ENCODE measurements around the gene NUMA1. TPM values are rescaled to one million over a fixed set of nuclear protein-coding genes. Genes with fewer than 3 reads are reported as not detected.

Gene NUMA1
- polyA plus RNA-seq, 3 donors = 4.1 to 91.2 (median 12.4) TPM

GRCh38 chr11:72061739-72062396, 18.5 kb downstream of the NUMA1 start:
- H2AFZ ChIP-seq (ENCODE audit: insufficient read depth, low read depth, low read length, poor library complexity, severe bottlenecking) = no peak overlapping the region
- no peaks in the 10 kb centered on the region for H3K9me3 ChIP-seq (replicated peaks in 1 of 2; ENCODE audit: control insufficient read depth in 1 of 2, insufficient read depth in 1 of 2, low read length in 2 of 2)
- no peak overlapping the region for H3K4me3 ChIP-seq (replicated peaks in 1 of 3; ENCODE audit: low read depth in 2 of 3, low read length in 3 of 3)
- H3K27ac ChIP-seq (ENCODE audit: low read depth in 1 of 2, low read length in 2 of 2) = peak overlapping the region; percentile 12 to 60
- no peak overlapping the region for H3K4me2 ChIP-seq (replicated peaks; ENCODE audit: extremely low read depth, low read length, poor library complexity, severe bottlenecking)
- H4K20me1 ChIP-seq (ENCODE audit: insufficient read depth, low read length) = peaks cover 4% of the 10 kb centered on the region
- peaks cover 0 to 1% (median 0%) of the 10 kb centered on the region in 3 donors for H3K27me3 Mint-ChIP-seq (ENCODE audit: low read depth in 3 of 3)
- H3K4me1 ChIP-seq (ENCODE audit: control insufficient read depth in 1 of 2, insufficient read depth in 2 of 2, low read length in 2 of 2) = peaks cover 11 to 15% of the 10 kb centered on the region in 2 donors
- peak; percentile 34 to 56 (median 42) for DNase-seq
- no peaks in the 10 kb centered on the region for H3K27me3 ChIP-seq (ENCODE audit: control insufficient read depth in 2 of 2, insufficient read depth in 2 of 2, low read length in 2 of 2)
- H3K36me3 ChIP-seq (replicated peaks in 1 of 2; ENCODE audit: control insufficient read depth in 1 of 2, insufficient read depth in 2 of 2, low read length in 2 of 2) = peaks cover 16 to 69% of the 10 kb centered on the region in 2 donors
- peak overlapping the region in 1 of 2 donors; percentile 49 for H3K4me3 Mint-ChIP-seq
- peaks cover 29 to 60% of the 10 kb centered on the region in 2 donors for H3K36me3 Mint-ChIP-seq
- H3K27ac Mint-ChIP-seq = peak overlapping the region; percentile 30 to 92 (median 87)
- intact Hi-C loops (cut with micrococcal nuclease) = no loop called here
- H3K4me1 Mint-ChIP-seq = peaks cover 15% of the 10 kb centered on the region
- 80% methylated on average over 2 of the region's 5 CpGs for WGBS (ENCODE audit: insufficient coverage)
- H3K79me2 ChIP-seq (ENCODE audit: insufficient read depth, low read length) = peaks cover 96% of the 10 kb centered on the region
- no peak overlapping the region for H3K9ac ChIP-seq (ENCODE audit: insufficient read depth, low read length, poor library complexity, severe bottlenecking)
- no peak for TF ChIP-seq CTCF (IDR thresholded peaks at IDR 0.05)
- no peaks in the 10 kb centered on the region for H3K9me3 Mint-ChIP-seq

GRCh38 chr11:72058416-72059034, 21.8 kb downstream of the NUMA1 start:
- Mint-ChIP-seq H3K27ac (peak overlapping the region in 3 of 7 donors; percentile 16 to 65 (median 24)), H3K36me3 (peaks cover 34 to 73% of the 10 kb centered on the region in 2 donors), H3K9me3 (no peaks in the 10 kb centered on the region), H3K4me3 (no peak overlapping the region), H3K4me1 (peaks cover 8% of the 10 kb centered on the region), H3K27me3 (ENCODE audit: low read depth in 3 of 3) (peaks cover 0 to 1% (median 0%) of the 10 kb centered on the region in 3 donors)
- no peak overlapping the region for H3K4me3 ChIP-seq (replicated peaks in 1 of 3; ENCODE audit: low read depth in 2 of 3, low read length in 3 of 3)
- no peak overlapping the region for H3K4me2 ChIP-seq (replicated peaks; ENCODE audit: extremely low read depth, low read length, poor library complexity, severe bottlenecking)
- no peak for DNase-seq
- no peak overlapping the region for H2AFZ ChIP-seq (ENCODE audit: insufficient read depth, low read depth, low read length, poor library complexity, severe bottlenecking)
- H3K9ac ChIP-seq (ENCODE audit: insufficient read depth, low read length, poor library complexity, severe bottlenecking) = no peak overlapping the region
- intact Hi-C loops (cut with micrococcal nuclease) = no loop called here
- peaks cover 4% of the 10 kb centered on the region for H4K20me1 ChIP-seq (ENCODE audit: insufficient read depth, low read length)
- peaks cover 97% of the 10 kb centered on the region for H3K79me2 ChIP-seq (ENCODE audit: insufficient read depth, low read length)
- no peaks in the 10 kb centered on the region for H3K9me3 ChIP-seq (replicated peaks in 1 of 2; ENCODE audit: control insufficient read depth in 1 of 2, insufficient read depth in 1 of 2, low read length in 2 of 2)
- no peaks in the 10 kb centered on the region for H3K27me3 ChIP-seq (ENCODE audit: control insufficient read depth in 2 of 2, insufficient read depth in 2 of 2, low read length in 2 of 2)
- WGBS (ENCODE audit: insufficient coverage) = no CpG with 5 or more reads among the region's 3 CpGs
- H3K27ac ChIP-seq (ENCODE audit: low read depth in 1 of 2, low read length in 2 of 2) = peak overlapping the region in 1 of 2 donors; percentile 57
- H3K36me3 ChIP-seq (replicated peaks in 1 of 2; ENCODE audit: control insufficient read depth in 1 of 2, insufficient read depth in 2 of 2, low read length in 2 of 2) = peaks cover 23 to 71% of the 10 kb centered on the region in 2 donors
- no peak for TF ChIP-seq CTCF (IDR thresholded peaks at IDR 0.05)
- H3K4me1 ChIP-seq (ENCODE audit: control insufficient read depth in 1 of 2, insufficient read depth in 2 of 2, low read length in 2 of 2) = peaks cover 9 to 10% of the 10 kb centered on the region in 2 donors
